Measurements from ENCODE around the gene PRRG2.

GRCh38 chr19:49559443-49559842, 21.7 kb upstream of the PRRG2 start:
- TF ChIP-seq CTCF (conservative IDR thresholded peaks at IDR 0.05 in 1 of 2, IDR thresholded peaks at IDR 0.05 in 1 of 2; ENCODE audit: extremely low read depth in 1 of 2, insufficient read depth in 1 of 2, low read depth in 1 of 2, low read length in 2 of 2) (no peak), EZH2 (IDR thresholded peaks at IDR 0.05; ENCODE audit: borderline replicate concordance, low read length) (no peak)

Data from mammary epithelial cell (primary cell).